ENCODE results near the gene KCNH8. TPM values are rescaled to one million over a fixed set of nuclear protein-coding genes. Genes with fewer than 3 reads are reported as not detected.

KCNH8 gene
- total and polyA plus RNA-seq, 2 donors (not counting 1 experiment from before 2014, with no cell fraction given) = under 0.01 TPM; not detected in 1

DNA sequence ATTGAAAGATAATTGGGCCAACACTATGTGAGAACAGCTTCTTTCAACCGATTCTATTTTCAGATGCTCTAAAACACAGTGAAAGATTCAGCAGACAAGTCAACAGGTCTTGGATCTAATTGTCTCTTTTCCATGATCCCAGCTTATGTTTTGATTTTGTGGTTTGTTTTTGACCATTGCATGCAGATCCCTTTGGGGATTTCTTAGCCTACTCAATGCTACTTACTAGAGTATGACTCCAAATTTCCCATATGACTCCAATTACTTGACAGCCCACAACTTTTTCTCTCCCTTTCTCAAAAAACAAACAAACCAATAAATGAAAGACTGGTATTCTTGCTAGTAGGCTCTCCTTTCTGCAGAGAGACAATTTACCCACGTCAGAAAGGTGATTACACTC, 67.1 kb downstream of the KCNH8 start:
- no peaks in the 10 kb centered on the region for H3K4me1 ChIP-seq (ENCODE audit: control insufficient read depth, extremely low read depth, insufficient read depth, low read length)
- TF ChIP-seq, protein P1, sequence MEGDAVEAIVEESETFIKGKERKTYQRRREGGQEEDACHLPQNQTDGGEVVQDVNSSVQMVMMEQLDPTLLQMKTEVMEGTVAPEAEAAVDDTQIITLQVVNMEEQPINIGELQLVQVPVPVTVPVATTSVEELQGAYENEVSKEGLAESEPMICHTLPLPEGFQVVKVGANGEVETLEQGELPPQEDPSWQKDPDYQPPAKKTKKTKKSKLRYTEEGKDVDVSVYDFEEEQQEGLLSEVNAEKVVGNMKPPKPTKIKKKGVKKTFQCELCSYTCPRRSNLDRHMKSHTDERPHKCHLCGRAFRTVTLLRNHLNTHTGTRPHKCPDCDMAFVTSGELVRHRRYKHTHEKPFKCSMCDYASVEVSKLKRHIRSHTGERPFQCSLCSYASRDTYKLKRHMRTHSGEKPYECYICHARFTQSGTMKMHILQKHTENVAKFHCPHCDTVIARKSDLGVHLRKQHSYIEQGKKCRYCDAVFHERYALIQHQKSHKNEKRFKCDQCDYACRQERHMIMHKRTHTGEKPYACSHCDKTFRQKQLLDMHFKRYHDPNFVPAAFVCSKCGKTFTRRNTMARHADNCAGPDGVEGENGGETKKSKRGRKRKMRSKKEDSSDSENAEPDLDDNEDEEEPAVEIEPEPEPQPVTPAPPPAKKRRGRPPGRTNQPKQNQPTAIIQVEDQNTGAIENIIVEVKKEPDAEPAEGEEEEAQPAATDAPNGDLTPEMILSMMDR (conservative IDR thresholded peaks at IDR 0.05 in 1 of 2, IDR thresholded peaks at IDR 0.05 in 1 of 2; ENCODE audit: low read depth in 1 of 2, low read length in 2 of 2) = no peak
- no peak for TF ChIP-seq EZH2 (IDR thresholded peaks at IDR 0.05; ENCODE audit: low read length, missing control alignments)
- no peaks in the 10 kb centered on the region for H4K20me1 ChIP-seq (ENCODE audit: control insufficient read depth, extremely low read depth, insufficient read depth, low read length)
- H3K9me3 ChIP-seq (ENCODE audit: control insufficient read depth, insufficient read depth, low read depth, low read length) = no peaks in the 10 kb centered on the region
- H3K27ac ChIP-seq (ENCODE audit: insufficient read depth, low read length) = no peak overlapping the region
- no peak overlapping the region for H3K4me2 ChIP-seq (ENCODE audit: extremely low read depth, insufficient read depth, low read length)
- H3K27me3 ChIP-seq (ENCODE audit: control insufficient read depth, insufficient read depth, low read length) = no peaks in the 10 kb centered on the region
- no peak overlapping the region for H3K9ac ChIP-seq (ENCODE audit: insufficient read depth, low read length)
- no peak overlapping the region for H3K4me3 ChIP-seq (replicated peaks in 1 of 4; ENCODE audit: control extremely low read depth in 1 of 4, insufficient read depth in 1 of 4, low read depth in 3 of 4, low read length in 4 of 4)
- no peak for DNase-seq (ENCODE audit: low read depth in 2 of 2)
- H3K79me2 ChIP-seq (ENCODE audit: control insufficient read depth, insufficient read depth, low read length) = no peaks in the 10 kb centered on the region
- no peak overlapping the region for H2AFZ ChIP-seq (ENCODE audit: low read length)
- H3K36me3 ChIP-seq (ENCODE audit: control insufficient read depth, insufficient read depth, low read length) = no peaks in the 10 kb centered on the region

DNA sequence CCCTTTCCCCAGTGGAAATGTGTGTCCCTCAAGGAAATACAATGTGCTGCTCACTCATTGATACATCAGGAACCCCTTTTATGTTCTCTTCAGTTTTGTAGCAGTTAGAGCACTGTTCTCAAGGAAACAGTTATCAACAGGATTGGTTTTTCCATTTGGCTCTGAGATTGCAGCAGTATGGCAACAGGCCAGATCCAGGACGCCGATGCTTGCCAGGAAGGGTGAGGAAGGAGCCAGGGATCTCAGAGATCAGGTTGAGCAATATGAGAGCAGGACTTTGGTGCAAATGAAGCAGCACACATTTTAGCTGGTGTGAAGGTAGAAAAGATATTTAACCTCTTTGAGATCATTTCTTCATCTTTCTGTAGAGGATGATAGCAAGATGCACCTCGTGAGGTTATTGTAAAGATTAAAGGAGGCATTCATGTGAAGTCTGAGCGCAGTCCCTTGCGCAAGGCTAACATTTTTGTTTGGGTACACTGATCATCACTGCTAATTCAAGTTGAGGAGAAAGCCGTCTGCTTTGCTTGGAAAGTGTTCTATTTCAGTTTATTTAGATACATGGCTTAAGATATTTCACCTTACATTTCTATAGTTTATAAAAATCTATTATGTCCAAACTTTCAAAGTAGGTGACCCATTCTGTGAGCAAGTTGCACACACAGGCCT, 68.5 kb downstream of the KCNH8 start:
- Histone ChIP-seq H4K20me1 (ENCODE audit: control insufficient read depth, extremely low read depth, insufficient read depth, low read length) (no peaks in the 10 kb centered on the region), H3K4me2 (ENCODE audit: extremely low read depth, insufficient read depth, low read length) (no peak overlapping the region), H3K9me3 (ENCODE audit: control insufficient read depth, insufficient read depth, low read depth, low read length) (no peaks in the 10 kb centered on the region), H3K79me2 (ENCODE audit: control insufficient read depth, insufficient read depth, low read length) (no peaks in the 10 kb centered on the region), H3K9ac (ENCODE audit: insufficient read depth, low read length) (no peak overlapping the region), H2AFZ (ENCODE audit: low read length) (no peak overlapping the region), H3K4me1 (ENCODE audit: control insufficient read depth, extremely low read depth, insufficient read depth, low read length) (no peaks in the 10 kb centered on the region), H3K27ac (ENCODE audit: insufficient read depth, low read length) (no peak overlapping the region), H3K4me3 (replicated peaks in 1 of 4; ENCODE audit: control extremely low read depth in 1 of 4, insufficient read depth in 1 of 4, low read depth in 3 of 4, low read length in 4 of 4) (no peak overlapping the region), H3K27me3 (ENCODE audit: control insufficient read depth, insufficient read depth, low read length) (no peaks in the 10 kb centered on the region), H3K36me3 (ENCODE audit: control insufficient read depth, insufficient read depth, low read length) (no peaks in the 10 kb centered on the region)
- TF ChIP-seq, protein P1 (conservative IDR thresholded peaks at IDR 0.05 in 1 of 2, IDR thresholded peaks at IDR 0.05 in 1 of 2; ENCODE audit: low read depth in 1 of 2, low read length in 2 of 2) = no peak
- TF ChIP-seq EZH2 (IDR thresholded peaks at IDR 0.05; ENCODE audit: low read length, missing control alignments) = no peak
- no peak for DNase-seq (ENCODE audit: low read depth in 2 of 2)

DNA sequence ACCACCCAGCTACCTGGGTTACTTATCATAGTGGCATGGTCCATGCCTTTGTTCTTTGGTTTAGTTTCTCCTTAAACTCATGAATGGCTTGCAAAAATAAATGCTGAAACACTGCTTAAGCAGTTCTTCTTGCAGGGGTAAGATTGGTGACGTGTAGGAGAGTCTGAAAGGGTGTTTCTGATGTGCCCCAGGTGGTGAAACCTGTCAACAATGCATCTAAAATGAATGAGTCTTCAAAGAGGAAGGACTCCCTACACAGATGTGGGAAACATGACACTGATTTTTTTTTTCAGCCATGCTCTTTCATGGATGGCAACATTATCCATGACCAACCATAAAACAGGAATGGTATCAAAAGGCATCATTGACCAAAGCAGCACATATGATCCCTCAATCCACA, 72.0 kb downstream of the KCNH8 start:
- no peak overlapping the region for H3K9ac ChIP-seq (ENCODE audit: insufficient read depth, low read length)
- no peak for DNase-seq (ENCODE audit: low read depth in 2 of 2)
- no peak overlapping the region for H2AFZ ChIP-seq (ENCODE audit: low read length)
- H3K79me2 ChIP-seq (ENCODE audit: control insufficient read depth, insufficient read depth, low read length) = no peaks in the 10 kb centered on the region
- H3K36me3 ChIP-seq (ENCODE audit: control insufficient read depth, insufficient read depth, low read length) = no peaks in the 10 kb centered on the region
- H4K20me1 ChIP-seq (ENCODE audit: control insufficient read depth, extremely low read depth, insufficient read depth, low read length) = no peaks in the 10 kb centered on the region
- no peak overlapping the region for H3K4me2 ChIP-seq (ENCODE audit: extremely low read depth, insufficient read depth, low read length)
- TF ChIP-seq, protein P1 (conservative IDR thresholded peaks at IDR 0.05 in 1 of 2, IDR thresholded peaks at IDR 0.05 in 1 of 2; ENCODE audit: low read depth in 1 of 2, low read length in 2 of 2) = no peak
- no peak for TF ChIP-seq EZH2 (IDR thresholded peaks at IDR 0.05; ENCODE audit: low read length, missing control alignments)
- H3K27ac ChIP-seq (ENCODE audit: insufficient read depth, low read length) = no peak overlapping the region
- H3K4me1 ChIP-seq (ENCODE audit: control insufficient read depth, extremely low read depth, insufficient read depth, low read length) = no peaks in the 10 kb centered on the region
- H3K9me3 ChIP-seq (ENCODE audit: control insufficient read depth, insufficient read depth, low read depth, low read length) = no peaks in the 10 kb centered on the region
- H3K4me3 ChIP-seq (replicated peaks in 1 of 4; ENCODE audit: control extremely low read depth in 1 of 4, insufficient read depth in 1 of 4, low read depth in 3 of 4, low read length in 4 of 4) = no peak overlapping the region
- no peaks in the 10 kb centered on the region for H3K27me3 ChIP-seq (ENCODE audit: control insufficient read depth, insufficient read depth, low read length)

All from fibroblast of lung (primary cell).